Measurements from ENCODE around the gene RALGAPB. TPM values are rescaled to one million over a fixed set of nuclear protein-coding genes. Genes with fewer than 3 reads are reported as not detected.
A peak's percentile ranks its signal among the peaks of the same experiment; 100 is the strongest.
"Not testable (repeated sequence)": the region's sequence is repeated elsewhere in the genome, so short reads cannot be mapped to it uniquely, and the experiment has no call there.

The RALGAPB gene
- total RNA-seq, 1 donor from 2014 or later: 21.4 TPM

DNA sequence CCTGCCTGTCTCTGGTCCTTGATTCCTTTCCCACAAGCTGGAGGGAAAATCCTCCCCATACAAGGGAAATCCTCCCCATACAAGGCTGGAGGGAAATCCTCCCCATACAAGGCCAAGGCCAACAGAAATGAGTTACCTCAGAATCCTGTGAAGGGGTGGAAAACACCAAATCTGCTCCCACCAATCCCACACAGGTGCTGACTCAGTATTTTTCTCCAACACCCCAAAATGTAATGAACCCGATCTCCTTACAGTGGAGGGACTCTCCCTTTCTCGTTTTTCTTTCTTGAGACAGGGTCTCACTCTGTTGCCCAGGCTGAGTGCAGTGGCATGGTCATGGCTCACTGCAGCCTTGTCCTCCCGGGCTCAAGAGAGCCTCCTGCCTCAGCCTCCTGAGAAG lies 43.8 kb upstream of the RALGAPB start:
- H3K4me3 ChIP-seq: no peak overlapping the region
- H3K9me3 ChIP-seq (replicated peaks): no peaks in the 10 kb centered on the region
- no peaks in the 10 kb centered on the region for H3K27me3 ChIP-seq (ENCODE audit: low read depth)
- peaks cover 16% of the 10 kb centered on the region for H3K4me1 ChIP-seq
- peaks cover 98% of the 10 kb centered on the region for H3K36me3 ChIP-seq
- intact Hi-C loops (cut with micrococcal nuclease): no loop called here
- no peak for DNase-seq
- no peak overlapping the region for H3K27ac ChIP-seq (replicated peaks)
- TF ChIP-seq, protein P1, sequence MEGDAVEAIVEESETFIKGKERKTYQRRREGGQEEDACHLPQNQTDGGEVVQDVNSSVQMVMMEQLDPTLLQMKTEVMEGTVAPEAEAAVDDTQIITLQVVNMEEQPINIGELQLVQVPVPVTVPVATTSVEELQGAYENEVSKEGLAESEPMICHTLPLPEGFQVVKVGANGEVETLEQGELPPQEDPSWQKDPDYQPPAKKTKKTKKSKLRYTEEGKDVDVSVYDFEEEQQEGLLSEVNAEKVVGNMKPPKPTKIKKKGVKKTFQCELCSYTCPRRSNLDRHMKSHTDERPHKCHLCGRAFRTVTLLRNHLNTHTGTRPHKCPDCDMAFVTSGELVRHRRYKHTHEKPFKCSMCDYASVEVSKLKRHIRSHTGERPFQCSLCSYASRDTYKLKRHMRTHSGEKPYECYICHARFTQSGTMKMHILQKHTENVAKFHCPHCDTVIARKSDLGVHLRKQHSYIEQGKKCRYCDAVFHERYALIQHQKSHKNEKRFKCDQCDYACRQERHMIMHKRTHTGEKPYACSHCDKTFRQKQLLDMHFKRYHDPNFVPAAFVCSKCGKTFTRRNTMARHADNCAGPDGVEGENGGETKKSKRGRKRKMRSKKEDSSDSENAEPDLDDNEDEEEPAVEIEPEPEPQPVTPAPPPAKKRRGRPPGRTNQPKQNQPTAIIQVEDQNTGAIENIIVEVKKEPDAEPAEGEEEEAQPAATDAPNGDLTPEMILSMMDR (IDR thresholded peaks at IDR 0.05; ENCODE audit: borderline replicate concordance): no peak

DNA sequence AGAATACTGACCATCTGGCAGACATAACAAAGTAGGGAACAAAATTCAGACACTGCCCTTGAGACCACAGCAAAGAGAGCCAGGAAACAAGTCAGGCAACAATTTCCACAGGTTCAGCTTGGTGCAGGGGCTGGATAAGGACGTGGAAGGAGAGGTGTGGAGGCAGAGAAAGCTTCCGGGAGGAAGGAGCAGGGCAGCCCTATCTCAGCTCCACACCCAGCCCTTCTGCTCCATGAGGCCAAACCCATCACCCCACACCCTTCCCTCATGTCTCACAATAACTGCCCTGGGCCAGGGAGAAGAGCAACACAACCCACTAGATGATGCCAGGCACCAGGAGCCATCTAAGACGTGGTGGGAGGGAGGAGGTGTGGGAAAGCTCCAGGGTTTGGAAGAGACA lies 43.3 kb upstream of the RALGAPB start:
- peaks cover 95% of the 10 kb centered on the region for H3K36me3 ChIP-seq
- H3K27me3 ChIP-seq (ENCODE audit: low read depth): no peaks in the 10 kb centered on the region
- peaks cover 21% of the 10 kb centered on the region for H3K4me1 ChIP-seq

DNA sequence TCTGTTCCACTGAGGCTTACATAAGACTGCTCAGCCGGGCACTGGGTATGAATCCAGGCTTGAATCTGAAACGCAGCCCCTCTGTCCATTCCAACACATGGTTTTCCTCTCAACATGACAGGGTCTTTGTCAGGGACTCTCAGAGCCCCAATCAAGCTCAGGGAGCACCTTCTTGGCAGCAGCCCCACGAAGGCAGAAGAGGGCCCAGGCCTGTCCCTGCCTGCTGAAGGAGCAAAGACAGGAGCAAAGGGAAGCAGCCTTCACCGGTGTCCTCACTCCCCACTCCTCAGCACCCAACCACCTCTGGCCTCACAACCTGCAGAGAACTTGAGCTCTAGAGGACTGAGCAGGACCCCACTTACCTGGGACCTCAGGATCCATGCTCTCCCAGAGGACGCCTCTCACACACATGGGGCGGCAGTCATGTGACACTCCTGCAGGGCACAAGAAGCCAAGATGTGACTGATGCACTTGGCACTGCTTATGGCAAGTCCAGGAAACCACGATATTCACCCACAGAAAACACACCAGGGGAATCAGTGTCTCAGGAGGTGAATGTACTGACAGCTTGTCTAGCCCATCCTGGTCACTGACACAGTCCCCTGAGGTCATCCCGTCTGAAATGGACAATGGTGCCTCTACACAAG lies 41.8 kb upstream of the RALGAPB start:
- TF ChIP-seq, protein P1 (IDR thresholded peaks at IDR 0.05; ENCODE audit: borderline replicate concordance): no peak
- H3K36me3 ChIP-seq: peaks cover 80% of the 10 kb centered on the region
- H3K4me1 ChIP-seq: peaks cover 29% of the 10 kb centered on the region
- no peaks in the 10 kb centered on the region for H3K27me3 ChIP-seq (ENCODE audit: low read depth)
- DNase-seq: no peak
- intact Hi-C loops (cut with micrococcal nuclease): no loop called here
- no peak overlapping the region for H3K27ac ChIP-seq (replicated peaks)
- H3K9me3 ChIP-seq (replicated peaks): no peaks in the 10 kb centered on the region
- H3K4me3 ChIP-seq: no peak overlapping the region

More for the DNA sequence above, 43.3 kb upstream of the RALGAPB start:
- intact Hi-C loops (cut with micrococcal nuclease): no loop called here
- H3K4me3 ChIP-seq: no peak overlapping the region
- H3K27ac ChIP-seq (replicated peaks): no peak overlapping the region
- DNase-seq: no peak
- TF ChIP-seq, protein P1 (IDR thresholded peaks at IDR 0.05; ENCODE audit: borderline replicate concordance): no peak
- H3K9me3 ChIP-seq (replicated peaks): no peaks in the 10 kb centered on the region

DNA sequence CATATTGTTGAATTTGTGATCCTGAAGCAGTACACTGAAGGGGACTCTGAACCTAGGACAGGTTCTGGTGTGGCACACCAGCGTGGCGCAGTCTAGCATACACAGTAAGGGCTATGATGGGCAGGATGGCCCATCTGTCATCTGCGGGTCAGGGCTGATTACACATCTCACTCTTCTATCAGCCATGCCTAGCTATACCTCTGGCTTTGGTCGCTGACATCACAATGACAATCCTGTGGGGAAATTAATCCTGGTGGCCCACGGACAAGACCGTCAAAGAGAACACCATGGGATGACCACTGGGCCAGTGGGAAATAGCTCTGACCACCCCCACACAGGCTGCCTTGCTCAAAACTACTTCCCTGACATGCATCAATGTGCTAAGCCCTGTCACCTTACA lies 40.4 kb upstream of the RALGAPB start:
- H3K27ac ChIP-seq (replicated peaks): no peak overlapping the region
- TF ChIP-seq, protein P1 (IDR thresholded peaks at IDR 0.05; ENCODE audit: borderline replicate concordance): no peak
- H3K27me3 ChIP-seq (ENCODE audit: low read depth): no peaks in the 10 kb centered on the region
- H3K36me3 ChIP-seq: peaks cover 67% of the 10 kb centered on the region
- no peak overlapping the region for H3K4me3 ChIP-seq
- DNase-seq: no peak
- H3K4me1 ChIP-seq: peaks cover 29% of the 10 kb centered on the region
- intact Hi-C loops (cut with micrococcal nuclease): no loop called here
- no peaks in the 10 kb centered on the region for H3K9me3 ChIP-seq (replicated peaks)

DNA sequence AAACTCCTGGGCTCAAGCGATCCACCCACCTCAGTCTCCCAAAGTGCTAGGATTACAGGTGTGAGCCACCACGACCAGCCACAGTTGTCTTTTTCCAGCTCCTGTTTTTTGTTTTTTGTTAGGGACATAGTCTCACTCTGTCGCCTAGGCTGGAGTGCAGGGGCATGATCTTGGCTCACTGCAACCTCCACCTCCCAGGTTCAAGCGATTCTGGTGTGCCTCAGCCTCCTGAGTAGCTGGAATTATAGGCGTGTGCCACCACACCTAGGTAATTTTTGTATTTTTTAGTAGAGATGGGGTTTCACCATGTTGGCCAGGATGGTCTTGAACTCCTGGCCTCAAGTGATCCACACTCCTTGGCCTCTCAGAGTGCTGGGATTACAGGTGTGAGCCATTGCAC lies 39.8 kb upstream of the RALGAPB start:
- Histone ChIP-seq H3K36me3 (peaks cover 62% of the 10 kb centered on the region), H3K4me1 (peaks cover 29% of the 10 kb centered on the region)
- intact Hi-C loops (cut with micrococcal nuclease); DNase-seq; H3K4me3 ChIP-seq; H3K9me3 ChIP-seq (replicated peaks); H3K27ac ChIP-seq (replicated peaks); H3K27me3 ChIP-seq (ENCODE audit: low read depth): not testable (repeated sequence)

DNA sequence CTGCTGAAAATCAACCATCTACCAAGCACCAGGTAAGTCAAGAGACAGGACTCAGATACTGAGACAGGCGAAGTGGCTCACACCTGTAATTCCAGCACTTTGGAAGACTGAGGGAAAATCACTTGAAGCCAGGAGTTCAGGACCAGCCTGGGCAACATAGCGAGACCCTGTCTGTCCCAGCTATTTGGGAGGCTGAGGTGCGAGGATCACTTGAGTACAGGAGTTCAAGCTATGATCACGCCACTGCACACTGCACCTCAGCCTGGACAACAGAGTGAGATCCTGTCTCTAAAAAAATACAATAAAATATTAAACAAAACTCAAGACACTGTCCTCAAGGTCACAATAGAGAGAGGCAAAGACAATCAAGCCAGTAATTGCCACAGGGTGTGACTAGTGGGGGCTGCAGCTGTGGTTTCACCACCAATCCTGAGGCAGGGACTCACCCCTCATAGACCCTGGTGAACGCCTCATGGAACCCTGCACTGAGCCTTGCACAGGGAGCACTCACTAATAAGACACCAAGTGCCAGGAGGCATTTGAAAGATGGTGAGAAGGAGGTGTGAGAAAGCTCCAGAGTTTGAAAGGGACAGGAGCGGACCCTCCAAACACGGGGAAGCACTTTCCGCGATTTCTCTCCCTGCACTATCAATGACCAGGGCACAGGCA lies 39.2 kb upstream of the RALGAPB start:
- Histone ChIP-seq H3K27me3 (ENCODE audit: low read depth) (no peaks in the 10 kb centered on the region), H3K27ac (replicated peaks) (no peak overlapping the region), H3K4me3 (peak overlapping the region; percentile 81), H3K36me3 (peaks cover 56% of the 10 kb centered on the region), H3K9me3 (replicated peaks) (no peaks in the 10 kb centered on the region), H3K4me1 (peaks cover 29% of the 10 kb centered on the region)
- intact Hi-C loops (cut with micrococcal nuclease): no loop called here
- TF ChIP-seq, protein P1 (IDR thresholded peaks at IDR 0.05; ENCODE audit: borderline replicate concordance): no peak
- no peak for DNase-seq
